ENCODE measurements around the gene APOBEC3C. TPM values are rescaled to one million over a fixed set of nuclear protein-coding genes. Genes with fewer than 3 reads are reported as not detected.
"Not testable (repeated sequence)": the region's sequence is repeated elsewhere in the genome, so short reads cannot be mapped to it uniquely, and the experiment has no call there.

Gene APOBEC3C
- total and polyA plus RNA-seq, 11 donors = 7.3 to 53.8 (median 24.9) TPM

GRCh38 chr22:38981992-38982927, 31.8 kb upstream of the APOBEC3C start, which contains the start of gene APOBEC3B:
Gene APOBEC3B, plus strand, starts transcription at chr22:38982347. Its CDS starts 107 bp downstream, at chr22:38982454.
- intact Hi-C loops (cut with DNase I) = loop anchor here in 2 of 10 donors (5.0 kb wide), 1 partner anchor 110 kb away; the partner anchor contains the start of gene CBX6 (in 2 of the 2)
- H3K36me3 ChIP-seq = no peaks in the 10 kb centered on the region
- H3K27ac ChIP-seq = peak within 1 kb of the TSS in 7 of 12 donors; percentile 2 to 78 (median 46)
- no peak for TF ChIP-seq POLR2A (IDR thresholded peaks at IDR 0.05)
- TF ChIP-seq CTCF (IDR thresholded peaks at IDR 0.05) = no peak
- H3K9me3 ChIP-seq = no peaks in the 10 kb centered on the region
- ATAC-seq = peak; percentile 97 to 99 (median 99)
- peak within 1 kb of the TSS in 11 of 12 donors; percentile 7 to 62 (median 49) for H3K4me3 ChIP-seq
- WGBS, 4 donors = 17 to 18% (median 17%) methylated on average over 14 to 16 of the region's 16 CpGs; no CpG with 5 or more reads in 1 of the 4 donors
- H3K4me1 ChIP-seq = peaks cover 0 to 18% (median 10%) of the 10 kb centered on the region in 12 donors
- no peaks in the 10 kb centered on the region for H3K27me3 ChIP-seq
- DNase-seq = peak; percentile 67 to 90 (median 86)

GRCh38 chr22:38984224-38984623, 29.8 kb upstream of the APOBEC3C start:
- TF ChIP-seq CTCF (IDR thresholded peaks at IDR 0.05) (no peak), POLR2A (IDR thresholded peaks at IDR 0.05) (no peak)
- Histone ChIP-seq H3K4me1 (peaks cover 0 to 18% (median 10%) of the 10 kb centered on the region in 12 donors), H3K4me3 (no peak overlapping the region), H3K27ac (no peak overlapping the region), H3K9me3 (no peaks in the 10 kb centered on the region), H3K27me3 (no peaks in the 10 kb centered on the region), H3K36me3 (no peaks in the 10 kb centered on the region)
- intact Hi-C loops (cut with DNase I) = loop anchor here in 2 of 10 donors (5.0 kb wide), 1 partner anchor 112 kb away; the partner anchor contains the start of gene CBX6 (in 2 of the 2)
- WGBS, 4 donors = 93 to 98% (median 97%) methylated on average over 2 of the region's 2 CpGs; no CpG with 5 or more reads in 1 of the 4 donors
- DNase-seq = no peak
- ATAC-seq = no peak

GRCh38 chr22:38984784-38985757, 29.0 kb upstream of the APOBEC3C start:
- not testable (repeated sequence) for H3K27me3 ChIP-seq, ATAC-seq, H3K27ac ChIP-seq, DNase-seq, H3K4me3 ChIP-seq, H3K9me3 ChIP-seq, H3K36me3 ChIP-seq
- intact Hi-C loops (cut with DNase I) = loop anchor here in 2 of 10 donors (5.0 kb wide), 1 partner anchor 113 kb away; the partner anchor contains the start of gene CBX6 (in 2 of the 2)
- peaks cover 0 to 18% (median 10%) of the 10 kb centered on the region in 12 donors for H3K4me1 ChIP-seq
- WGBS, 4 donors = 88 to 94% (median 92%) methylated on average over 9 of the region's 9 CpGs; no CpG with 5 or more reads in 1 of the 4 donors

- Histone ChIP-seq H3K36me3 (no peaks in the 10 kb centered on the region), H3K4me1 (peaks cover 0 to 13% (median 6%) of the 10 kb centered on the region in 12 donors), H3K4me3 (no peak overlapping the region), H3K27ac (no peak overlapping the region), H3K9me3 (no peaks in the 10 kb centered on the region), H3K27me3 (no peaks in the 10 kb centered on the region)
- intact Hi-C loops (cut with DNase I) = no loop called here
- TF ChIP-seq POLR2A (IDR thresholded peaks at IDR 0.05) = no peak
- TF ChIP-seq CTCF (IDR thresholded peaks at IDR 0.05) = no peak
- ATAC-seq (no peak), DNase-seq (no peak)
- WGBS, 4 donors = 98 to 100% (median 99%) methylated on average over 2 to 3 of the region's 3 CpGs; no CpG with 5 or more reads in 1 of the 4 donors
These were observed 27.4 kb upstream of the APOBEC3C start for GRCh38 chr22:38986629-38987028.

Measured in heart left ventricle (tissue), 16 donors.